Measurements from ENCODE around the gene COX14.
A peak's percentile ranks its signal among the peaks of the same experiment; 100 is the strongest.

COX14 gene

DNA sequence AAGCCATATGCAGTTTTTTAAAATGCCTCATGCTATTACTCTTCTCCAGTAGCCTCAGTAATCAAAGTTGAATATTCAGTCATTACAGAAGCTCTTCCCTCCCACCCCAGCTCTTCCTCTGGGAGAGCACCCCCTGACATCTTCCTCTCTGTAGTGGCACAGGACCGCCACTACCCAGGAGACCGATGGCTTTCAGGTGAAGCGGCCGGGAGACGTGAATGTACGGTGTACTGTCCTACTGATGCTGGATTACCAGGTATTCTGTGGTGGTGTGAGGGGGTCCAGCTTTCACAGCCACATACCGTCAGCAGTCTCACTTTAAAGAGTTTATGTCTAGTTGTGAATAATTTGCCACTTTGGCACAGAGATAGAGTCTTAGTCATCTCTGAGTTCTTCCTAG lies 22.3 kb upstream of the COX14 start:
- TF ChIP-seq, protein P1, sequence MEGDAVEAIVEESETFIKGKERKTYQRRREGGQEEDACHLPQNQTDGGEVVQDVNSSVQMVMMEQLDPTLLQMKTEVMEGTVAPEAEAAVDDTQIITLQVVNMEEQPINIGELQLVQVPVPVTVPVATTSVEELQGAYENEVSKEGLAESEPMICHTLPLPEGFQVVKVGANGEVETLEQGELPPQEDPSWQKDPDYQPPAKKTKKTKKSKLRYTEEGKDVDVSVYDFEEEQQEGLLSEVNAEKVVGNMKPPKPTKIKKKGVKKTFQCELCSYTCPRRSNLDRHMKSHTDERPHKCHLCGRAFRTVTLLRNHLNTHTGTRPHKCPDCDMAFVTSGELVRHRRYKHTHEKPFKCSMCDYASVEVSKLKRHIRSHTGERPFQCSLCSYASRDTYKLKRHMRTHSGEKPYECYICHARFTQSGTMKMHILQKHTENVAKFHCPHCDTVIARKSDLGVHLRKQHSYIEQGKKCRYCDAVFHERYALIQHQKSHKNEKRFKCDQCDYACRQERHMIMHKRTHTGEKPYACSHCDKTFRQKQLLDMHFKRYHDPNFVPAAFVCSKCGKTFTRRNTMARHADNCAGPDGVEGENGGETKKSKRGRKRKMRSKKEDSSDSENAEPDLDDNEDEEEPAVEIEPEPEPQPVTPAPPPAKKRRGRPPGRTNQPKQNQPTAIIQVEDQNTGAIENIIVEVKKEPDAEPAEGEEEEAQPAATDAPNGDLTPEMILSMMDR (IDR thresholded peaks at IDR 0.05; ENCODE audit: low read depth, low read length, missing control alignments), result no peak
- in situ Hi-C loops (cut with HindIII; ENCODE audit: low sequenced_read_pairs), result no loop called here
- DNase-seq (ENCODE audit: low read depth), result no peak
- no peak overlapping the region for H3K4me3 ChIP-seq (ENCODE audit: low read depth, low read length)

DNA sequence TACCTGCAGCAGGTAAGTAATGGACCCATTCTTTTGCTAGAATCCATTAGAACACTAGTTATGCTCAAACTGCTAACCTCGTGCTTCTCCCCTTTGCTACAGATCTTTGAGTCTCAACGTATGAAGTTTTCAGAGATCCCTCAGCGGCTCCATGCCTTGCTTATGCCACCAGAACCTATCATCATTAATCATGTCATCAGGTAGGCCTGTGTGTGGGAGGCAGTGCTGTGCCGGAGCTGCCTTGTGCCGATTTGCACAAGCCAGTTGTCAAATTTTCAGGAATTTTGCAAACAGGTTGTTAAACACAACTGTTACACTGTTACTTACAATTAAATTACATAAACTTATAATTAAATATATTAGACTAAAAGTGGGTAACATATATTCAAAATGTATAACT lies 21.6 kb upstream of the COX14 start:
- no peak overlapping the region for H3K4me3 ChIP-seq (ENCODE audit: low read depth, low read length)
- TF ChIP-seq, protein P1 (IDR thresholded peaks at IDR 0.05; ENCODE audit: low read depth, low read length, missing control alignments), result no peak
- no peak for DNase-seq (ENCODE audit: low read depth)
- in situ Hi-C loops (cut with HindIII; ENCODE audit: low sequenced_read_pairs), result no loop called here

DNA sequence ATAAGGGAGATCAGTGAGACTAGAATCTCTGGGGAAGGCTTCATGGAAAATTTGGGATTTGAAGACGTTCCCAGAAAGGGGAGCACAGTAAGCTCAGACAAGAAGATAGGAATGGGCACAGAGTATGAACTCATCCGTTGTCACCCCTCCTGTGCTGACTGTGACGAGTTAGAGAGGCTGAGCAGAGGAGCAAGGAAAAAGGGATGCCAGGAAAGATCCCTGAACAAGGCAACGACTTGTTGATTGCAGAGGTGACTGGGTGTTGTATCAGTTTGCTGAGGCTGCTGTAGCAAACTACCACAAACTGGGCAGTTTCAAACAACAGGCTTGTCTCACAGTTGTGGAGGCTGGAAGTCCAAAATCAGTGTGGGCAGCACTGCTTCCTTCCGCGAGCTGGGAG lies 14.1 kb upstream of the COX14 start:
- in situ Hi-C loops (cut with HindIII; ENCODE audit: low sequenced_read_pairs), result no loop called here
- no peak overlapping the region for H3K4me3 ChIP-seq (ENCODE audit: low read depth, low read length)
- no peak for DNase-seq (ENCODE audit: low read depth)
- TF ChIP-seq, protein P1 (IDR thresholded peaks at IDR 0.05; ENCODE audit: low read depth, low read length, missing control alignments), result no peak

DNA sequence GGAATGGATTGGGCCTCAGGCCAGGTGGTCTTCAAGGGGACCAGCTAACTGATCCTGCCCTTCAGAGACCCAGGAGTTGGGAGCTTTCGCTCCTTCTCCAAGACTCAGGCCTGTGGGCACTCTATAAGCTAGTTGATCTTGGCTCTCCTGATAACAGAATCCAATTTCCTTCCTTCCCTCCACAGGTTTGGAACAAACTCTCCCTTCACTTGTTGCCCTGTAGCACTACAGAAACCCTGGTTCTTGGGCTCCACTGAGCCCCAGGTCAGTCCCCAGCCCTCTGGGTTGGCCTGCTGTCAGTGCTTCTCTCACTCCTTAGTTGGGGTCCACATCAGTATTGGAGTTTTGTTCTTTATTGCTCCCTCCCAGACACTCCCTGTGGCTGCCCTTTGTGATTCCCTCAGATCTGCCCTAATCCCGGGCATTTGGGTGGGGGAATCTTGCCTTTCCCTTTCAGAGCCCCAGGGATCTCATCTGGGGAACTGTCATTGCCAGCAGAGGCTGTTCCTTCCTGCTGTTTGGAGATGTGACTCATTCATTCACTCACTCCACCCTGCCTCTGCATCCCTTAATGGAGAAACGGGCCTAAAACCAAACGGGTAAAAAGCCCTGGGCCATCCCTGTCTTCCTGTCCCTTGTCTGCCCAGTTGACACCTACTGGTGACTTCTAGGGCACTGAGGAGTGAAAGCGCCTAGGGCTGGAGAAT lies 12.6 kb upstream of the COX14 start:
- in situ Hi-C loops (cut with HindIII; ENCODE audit: low sequenced_read_pairs), result loop anchor here (5.0 kb wide), 2 partner anchors 32 to 58 kb away; no protein-coding TSS in a partner anchor
- DNase-seq (ENCODE audit: low read depth), result no peak
- TF ChIP-seq, protein P1 (IDR thresholded peaks at IDR 0.05; ENCODE audit: low read depth, low read length, missing control alignments), result no peak
- no peak overlapping the region for H3K4me3 ChIP-seq (ENCODE audit: low read depth, low read length)

DNA sequence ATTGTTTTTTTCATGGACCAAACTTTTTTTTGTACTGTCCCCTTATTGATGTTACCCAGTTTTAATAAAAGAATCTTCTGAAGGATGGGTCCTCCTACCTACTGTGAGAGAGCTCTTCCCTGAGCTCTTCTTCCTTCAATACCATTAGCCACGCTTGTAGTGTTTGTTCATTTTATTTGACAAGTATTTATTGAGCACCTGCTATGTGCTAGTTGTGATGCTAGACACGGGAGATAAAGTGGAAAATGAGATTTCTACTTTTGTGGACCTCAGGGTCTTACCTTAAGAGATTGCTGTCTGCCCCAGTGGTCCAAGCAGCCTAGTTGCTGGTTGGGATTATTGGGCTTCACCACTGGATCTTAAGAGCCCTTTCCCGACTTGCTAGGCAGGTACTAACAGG lies 11.5 kb upstream of the COX14 start:
- H3K4me3 ChIP-seq (ENCODE audit: low read depth, low read length), result no peak overlapping the region
- in situ Hi-C loops (cut with HindIII; ENCODE audit: low sequenced_read_pairs), result loop anchor here (5.0 kb wide), 2 partner anchors 33 to 57 kb away; no protein-coding TSS in a partner anchor
- DNase-seq (ENCODE audit: low read depth), result no peak
- TF ChIP-seq, protein P1 (IDR thresholded peaks at IDR 0.05; ENCODE audit: low read depth, low read length, missing control alignments), result no peak

DNA sequence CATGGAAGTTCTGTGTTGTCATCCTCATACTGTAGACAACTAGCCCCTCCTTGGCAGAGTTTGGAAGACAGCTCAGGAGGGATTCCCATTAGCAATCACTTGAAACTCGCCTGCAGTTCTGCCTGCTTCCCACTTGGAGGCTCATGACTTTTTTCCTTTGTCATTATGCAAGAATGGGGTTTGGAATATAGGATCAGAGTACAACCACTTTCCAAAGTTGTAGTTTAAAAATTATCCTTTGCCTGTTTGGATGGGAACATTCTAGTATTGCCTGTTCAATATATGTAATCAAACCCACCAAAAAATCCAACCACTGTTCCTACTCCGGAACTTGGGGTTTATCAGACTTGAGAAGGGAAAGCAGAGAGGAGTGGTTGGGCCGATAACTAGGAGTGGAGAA lies 10.4 kb upstream of the COX14 start:
- H3K4me3 ChIP-seq (ENCODE audit: low read depth, low read length), result no peak overlapping the region
- in situ Hi-C loops (cut with HindIII; ENCODE audit: low sequenced_read_pairs), result loop anchor here (5.0 kb wide), 2 partner anchors 34 to 56 kb away; no protein-coding TSS in a partner anchor
- TF ChIP-seq, protein P1 (IDR thresholded peaks at IDR 0.05; ENCODE audit: low read depth, low read length, missing control alignments), result peak; percentile 73
- DNase-seq (ENCODE audit: low read depth), result peak; percentile 41
